ENCODE measurements around the gene KRT33B. TPM values are rescaled to one million over a fixed set of nuclear protein-coding genes. Genes with fewer than 3 reads are reported as not detected.

KRT33B gene
- polyA plus RNA-seq, 1 donor (not counting 4 experiments of a cell fraction or from before 2014, with no cell fraction given) = 0.21 TPM

GRCh38 chr17:41393294-41393693 lies 23.7 kb upstream of the KRT33B start:
- FAIRE-seq = peak; percentile 79
- dilution Hi-C loops (cut with MboI; ENCODE audit: extremely low pct_ligation_motif_present, low sequenced_read_pairs) = no loop called here

GRCh38 chr17:41392278-41392677 lies 22.7 kb upstream of the KRT33B start:
- TF ChIP-seq CTCF (optimal IDR thresholded peaks at IDR 0.05 in 1 of 3, IDR thresholded peaks at IDR 0.05 in 1 of 3, conservative IDR thresholded peaks at IDR 0.05 in 1 of 3; ENCODE audit: extremely low read depth in 1 of 3, insufficient read depth in 2 of 3, low read length in 3 of 3) (no peak), EZH2 (IDR thresholded peaks at IDR 0.05; ENCODE audit: low read length) (no peak)
- peak overlapping the region; percentile 3 for H3K4me2 ChIP-seq (ENCODE audit: control insufficient read depth, extremely low read depth, insufficient read depth, low read depth, low read length)
- no peaks in the 10 kb centered on the region for H4K20me1 ChIP-seq (ENCODE audit: control insufficient read depth, extremely low read depth, insufficient read depth, low read length)
- FAIRE-seq (no peak), DNase-seq (ENCODE audit: low read depth, low spot score) (no peak)
- H3K9me1 ChIP-seq (ENCODE audit: control insufficient read depth, extremely low read depth, insufficient read depth, low read length) = no peaks in the 10 kb centered on the region
- H3K9ac ChIP-seq (ENCODE audit: control insufficient read depth, extremely low read depth, insufficient read depth, low read length) = no peak overlapping the region
- no peak overlapping the region for H2AFZ ChIP-seq (ENCODE audit: control insufficient read depth, low read length)
- no peaks in the 10 kb centered on the region for H3K27me3 ChIP-seq (ENCODE audit: control insufficient read depth, extremely low read depth, insufficient read depth, low read length)
- dilution Hi-C loops (cut with MboI; ENCODE audit: extremely low pct_ligation_motif_present, low sequenced_read_pairs) = no loop called here
- peaks cover 0 to 1% of the 10 kb centered on the region in 2 experiments for H3K36me3 ChIP-seq (ENCODE audit: control insufficient read depth in 2 of 2, extremely low read depth in 1 of 2, insufficient read depth in 2 of 2, low read length in 2 of 2)
- peaks cover 6% of the 10 kb centered on the region for H3K79me2 ChIP-seq (ENCODE audit: control insufficient read depth, insufficient read depth, low read length)
- H3K27ac ChIP-seq (ENCODE audit: control insufficient read depth, insufficient read depth, low read length) = peak overlapping the region; percentile 27
- no peaks in the 10 kb centered on the region for H3K9me3 ChIP-seq (ENCODE audit: control insufficient read depth, low read depth, low read length)
- peaks cover 54% of the 10 kb centered on the region for H3K4me1 ChIP-seq (ENCODE audit: control insufficient read depth, extremely low read depth, insufficient read depth, low read length)
- no peak overlapping the region for H3K4me3 ChIP-seq (ENCODE audit: control insufficient read depth in 2 of 3, extremely low read depth in 1 of 3, insufficient read depth in 2 of 3, low read depth in 1 of 3, low read length in 3 of 3)

More at GRCh38 chr17:41393294-41393693, 23.7 kb upstream of the KRT33B start:
- H3K9me1 ChIP-seq (ENCODE audit: control insufficient read depth, extremely low read depth, insufficient read depth, low read length) = no peaks in the 10 kb centered on the region
- H3K27me3 ChIP-seq (ENCODE audit: control insufficient read depth, extremely low read depth, insufficient read depth, low read length) = no peaks in the 10 kb centered on the region
- peaks cover 60% of the 10 kb centered on the region for H3K4me1 ChIP-seq (ENCODE audit: control insufficient read depth, extremely low read depth, insufficient read depth, low read length)
- H3K36me3 ChIP-seq (ENCODE audit: control insufficient read depth in 2 of 2, extremely low read depth in 1 of 2, insufficient read depth in 2 of 2, low read length in 2 of 2) = peaks cover 0 to 1% of the 10 kb centered on the region in 2 experiments
- H3K4me2 ChIP-seq (ENCODE audit: control insufficient read depth, extremely low read depth, insufficient read depth, low read depth, low read length) = peak overlapping the region; percentile 73
- no peaks in the 10 kb centered on the region for H3K9me3 ChIP-seq (ENCODE audit: control insufficient read depth, low read depth, low read length)
- H3K79me2 ChIP-seq (ENCODE audit: control insufficient read depth, insufficient read depth, low read length) = peaks cover 11% of the 10 kb centered on the region
- no peaks in the 10 kb centered on the region for H4K20me1 ChIP-seq (ENCODE audit: control insufficient read depth, extremely low read depth, insufficient read depth, low read length)
- peak overlapping the region; percentile 67 for H3K9ac ChIP-seq (ENCODE audit: control insufficient read depth, extremely low read depth, insufficient read depth, low read length)
- H3K4me3 ChIP-seq (ENCODE audit: control insufficient read depth in 2 of 3, extremely low read depth in 1 of 3, insufficient read depth in 2 of 3, low read depth in 1 of 3, low read length in 3 of 3) = no peak overlapping the region
- no peak for TF ChIP-seq CTCF (optimal IDR thresholded peaks at IDR 0.05 in 1 of 3, IDR thresholded peaks at IDR 0.05 in 1 of 3, conservative IDR thresholded peaks at IDR 0.05 in 1 of 3; ENCODE audit: extremely low read depth in 1 of 3, insufficient read depth in 2 of 3, low read length in 3 of 3)
- no peak for TF ChIP-seq EZH2 (IDR thresholded peaks at IDR 0.05; ENCODE audit: low read length)
- peak overlapping the region; percentile 95 for H3K27ac ChIP-seq (ENCODE audit: control insufficient read depth, insufficient read depth, low read length)
- no peak overlapping the region for H2AFZ ChIP-seq (ENCODE audit: control insufficient read depth, low read length)
- no peak for DNase-seq (ENCODE audit: low read depth, low spot score)
